ENCODE data around the gene TXNDC15. TPM values are rescaled to one million over a fixed set of nuclear protein-coding genes. Genes with fewer than 3 reads are reported as not detected.

Gene TXNDC15
- polyA plus RNA-seq, 1 donor (not counting 4 experiments of a cell fraction or from before 2014, with no cell fraction given) = 31.4 TPM

DNA sequence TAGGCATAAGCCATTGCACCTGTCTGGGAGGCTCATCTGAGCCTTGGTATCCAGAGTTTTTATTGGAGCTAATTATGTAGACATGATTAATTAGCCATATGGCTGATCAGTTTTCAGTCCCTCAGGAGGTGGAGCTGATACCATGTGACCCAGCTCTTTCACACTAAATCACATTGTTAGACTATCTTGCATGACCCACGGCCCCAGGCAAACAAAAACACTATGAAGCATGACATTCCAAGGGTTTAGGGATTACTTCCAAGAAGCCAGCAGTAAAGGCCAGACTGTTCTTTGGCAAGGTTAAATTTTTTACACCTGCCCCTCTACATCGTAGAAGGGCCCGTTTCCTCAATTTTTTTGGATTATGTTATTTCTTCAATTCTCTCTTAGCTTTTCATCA, 33.4 kb upstream of the TXNDC15 start:
- Histone ChIP-seq H3K27me3 (ENCODE audit: control insufficient read depth, extremely low read depth, insufficient read depth, low read length) (no peaks in the 10 kb centered on the region), H4K20me1 (ENCODE audit: control insufficient read depth, extremely low read depth, insufficient read depth, low read length) (no peaks in the 10 kb centered on the region), H3K4me3 (ENCODE audit: control insufficient read depth in 2 of 3, extremely low read depth in 1 of 3, insufficient read depth in 2 of 3, low read depth in 1 of 3, low read length in 3 of 3) (no peak overlapping the region), H3K79me2 (ENCODE audit: control insufficient read depth, insufficient read depth, low read length) (no peaks in the 10 kb centered on the region), H3K27ac (ENCODE audit: control insufficient read depth, insufficient read depth, low read length) (no peak overlapping the region), H3K9me1 (ENCODE audit: control insufficient read depth, extremely low read depth, insufficient read depth, low read length) (no peaks in the 10 kb centered on the region), H3K36me3 (ENCODE audit: control insufficient read depth in 2 of 2, extremely low read depth in 1 of 2, insufficient read depth in 2 of 2, low read length in 2 of 2) (peaks cover 0 to 6% of the 10 kb centered on the region in 2 experiments), H3K4me1 (ENCODE audit: control insufficient read depth, extremely low read depth, insufficient read depth, low read length) (peaks cover 7% of the 10 kb centered on the region), H3K9me3 (ENCODE audit: control insufficient read depth, low read depth, low read length) (no peaks in the 10 kb centered on the region), H2AFZ (ENCODE audit: control insufficient read depth, low read length) (no peak overlapping the region), H3K4me2 (ENCODE audit: control insufficient read depth, extremely low read depth, insufficient read depth, low read depth, low read length) (no peak overlapping the region), H3K9ac (ENCODE audit: control insufficient read depth, extremely low read depth, insufficient read depth, low read length) (no peak overlapping the region)
- dilution Hi-C loops (cut with MboI; ENCODE audit: extremely low pct_ligation_motif_present, low sequenced_read_pairs) = no loop called here
- no peak for TF ChIP-seq EZH2 (IDR thresholded peaks at IDR 0.05; ENCODE audit: low read length)
- FAIRE-seq (no peak), DNase-seq (ENCODE audit: low read depth, low spot score) (no peak)

- Histone ChIP-seq H3K27me3 (ENCODE audit: control insufficient read depth, extremely low read depth, insufficient read depth, low read length) (no peaks in the 10 kb centered on the region), H3K36me3 (ENCODE audit: control insufficient read depth in 2 of 2, extremely low read depth in 1 of 2, insufficient read depth in 2 of 2, low read length in 2 of 2) (peaks cover 0 to 6% of the 10 kb centered on the region in 2 experiments), H3K9ac (ENCODE audit: control insufficient read depth, extremely low read depth, insufficient read depth, low read length) (no peak overlapping the region), H3K27ac (ENCODE audit: control insufficient read depth, insufficient read depth, low read length) (no peak overlapping the region), H2AFZ (ENCODE audit: control insufficient read depth, low read length) (no peak overlapping the region), H3K4me2 (ENCODE audit: control insufficient read depth, extremely low read depth, insufficient read depth, low read depth, low read length) (no peak overlapping the region), H3K9me1 (ENCODE audit: control insufficient read depth, extremely low read depth, insufficient read depth, low read length) (no peaks in the 10 kb centered on the region), H4K20me1 (ENCODE audit: control insufficient read depth, extremely low read depth, insufficient read depth, low read length) (no peaks in the 10 kb centered on the region), H3K79me2 (ENCODE audit: control insufficient read depth, insufficient read depth, low read length) (peaks cover 25% of the 10 kb centered on the region), H3K4me3 (ENCODE audit: control insufficient read depth in 2 of 3, extremely low read depth in 1 of 3, insufficient read depth in 2 of 3, low read depth in 1 of 3, low read length in 3 of 3) (no peak overlapping the region), H3K9me3 (ENCODE audit: control insufficient read depth, low read depth, low read length) (no peaks in the 10 kb centered on the region), H3K4me1 (ENCODE audit: control insufficient read depth, extremely low read depth, insufficient read depth, low read length) (peaks cover 7% of the 10 kb centered on the region)
- dilution Hi-C loops (cut with MboI; ENCODE audit: extremely low pct_ligation_motif_present, low sequenced_read_pairs) = no loop called here
- FAIRE-seq (no peak), DNase-seq (ENCODE audit: low read depth, low spot score) (no peak)
- no peak for TF ChIP-seq EZH2 (IDR thresholded peaks at IDR 0.05; ENCODE audit: low read length)
- TF ChIP-seq, protein P1, sequence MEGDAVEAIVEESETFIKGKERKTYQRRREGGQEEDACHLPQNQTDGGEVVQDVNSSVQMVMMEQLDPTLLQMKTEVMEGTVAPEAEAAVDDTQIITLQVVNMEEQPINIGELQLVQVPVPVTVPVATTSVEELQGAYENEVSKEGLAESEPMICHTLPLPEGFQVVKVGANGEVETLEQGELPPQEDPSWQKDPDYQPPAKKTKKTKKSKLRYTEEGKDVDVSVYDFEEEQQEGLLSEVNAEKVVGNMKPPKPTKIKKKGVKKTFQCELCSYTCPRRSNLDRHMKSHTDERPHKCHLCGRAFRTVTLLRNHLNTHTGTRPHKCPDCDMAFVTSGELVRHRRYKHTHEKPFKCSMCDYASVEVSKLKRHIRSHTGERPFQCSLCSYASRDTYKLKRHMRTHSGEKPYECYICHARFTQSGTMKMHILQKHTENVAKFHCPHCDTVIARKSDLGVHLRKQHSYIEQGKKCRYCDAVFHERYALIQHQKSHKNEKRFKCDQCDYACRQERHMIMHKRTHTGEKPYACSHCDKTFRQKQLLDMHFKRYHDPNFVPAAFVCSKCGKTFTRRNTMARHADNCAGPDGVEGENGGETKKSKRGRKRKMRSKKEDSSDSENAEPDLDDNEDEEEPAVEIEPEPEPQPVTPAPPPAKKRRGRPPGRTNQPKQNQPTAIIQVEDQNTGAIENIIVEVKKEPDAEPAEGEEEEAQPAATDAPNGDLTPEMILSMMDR (optimal IDR thresholded peaks at IDR 0.05 in 1 of 3, IDR thresholded peaks at IDR 0.05 in 1 of 3, conservative IDR thresholded peaks at IDR 0.05 in 1 of 3; ENCODE audit: extremely low read depth in 1 of 3, insufficient read depth in 2 of 3, low read length in 3 of 3) = no peak
These were observed 29.9 kb upstream of the TXNDC15 start for GRCh38 chr5:134844252-134844651.

DNA sequence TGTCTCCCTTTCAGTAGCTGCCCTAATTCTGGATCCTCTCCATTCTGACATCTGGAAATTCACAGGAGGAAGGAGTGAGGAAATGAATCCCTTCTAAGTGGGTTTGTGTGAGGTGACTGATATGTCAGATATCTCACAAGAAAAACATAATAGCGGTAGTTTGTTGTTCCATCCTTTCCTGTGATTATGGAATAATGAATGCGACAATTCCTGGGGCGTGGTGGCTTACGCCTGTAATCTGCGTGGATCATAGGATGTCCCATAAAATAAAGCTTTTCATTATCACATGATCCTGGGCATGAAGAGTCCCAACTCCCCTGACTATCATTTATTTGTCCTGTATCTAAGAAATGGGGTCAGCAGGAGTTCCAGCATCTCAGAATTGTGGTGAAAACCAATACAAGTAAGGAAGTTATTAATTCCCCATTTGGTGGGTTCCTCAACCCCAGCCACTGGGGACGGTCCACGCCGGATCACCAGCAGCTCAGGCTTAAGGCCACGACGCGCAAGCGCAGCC, 28.8 kb upstream of the TXNDC15 start:
- TF ChIP-seq, protein P1 (optimal IDR thresholded peaks at IDR 0.05 in 1 of 3, IDR thresholded peaks at IDR 0.05 in 1 of 3, conservative IDR thresholded peaks at IDR 0.05 in 1 of 3; ENCODE audit: extremely low read depth in 1 of 3, insufficient read depth in 2 of 3, low read length in 3 of 3) = no peak
- TF ChIP-seq EZH2 (IDR thresholded peaks at IDR 0.05; ENCODE audit: low read length) = no peak
- Histone ChIP-seq H3K4me3 (ENCODE audit: control insufficient read depth in 2 of 3, extremely low read depth in 1 of 3, insufficient read depth in 2 of 3, low read depth in 1 of 3, low read length in 3 of 3) (peak overlapping the region; percentile 49 to 95 (median 90)), H3K36me3 (ENCODE audit: control insufficient read depth in 2 of 2, extremely low read depth in 1 of 2, insufficient read depth in 2 of 2, low read length in 2 of 2) (peaks cover 0 to 6% of the 10 kb centered on the region in 2 experiments), H3K9ac (ENCODE audit: control insufficient read depth, extremely low read depth, insufficient read depth, low read length) (peak overlapping the region; percentile 93), H3K9me3 (ENCODE audit: control insufficient read depth, low read depth, low read length) (no peaks in the 10 kb centered on the region), H3K79me2 (ENCODE audit: control insufficient read depth, insufficient read depth, low read length) (peaks cover 34% of the 10 kb centered on the region), H3K27ac (ENCODE audit: control insufficient read depth, insufficient read depth, low read length) (peak overlapping the region; percentile 86), H3K27me3 (ENCODE audit: control insufficient read depth, extremely low read depth, insufficient read depth, low read length) (no peaks in the 10 kb centered on the region), H2AFZ (ENCODE audit: control insufficient read depth, low read length) (peak overlapping the region; percentile 84), H3K9me1 (ENCODE audit: control insufficient read depth, extremely low read depth, insufficient read depth, low read length) (no peaks in the 10 kb centered on the region), H3K4me1 (ENCODE audit: control insufficient read depth, extremely low read depth, insufficient read depth, low read length) (peaks cover 7% of the 10 kb centered on the region), H4K20me1 (ENCODE audit: control insufficient read depth, extremely low read depth, insufficient read depth, low read length) (no peaks in the 10 kb centered on the region), H3K4me2 (ENCODE audit: control insufficient read depth, extremely low read depth, insufficient read depth, low read depth, low read length) (peak overlapping the region; percentile 86)
- no peak for DNase-seq (ENCODE audit: low read depth, low spot score)
- no peak for FAIRE-seq
- dilution Hi-C loops (cut with MboI; ENCODE audit: extremely low pct_ligation_motif_present, low sequenced_read_pairs) = no loop called here
